GM19397 (cell line): ENCODE measurements around the gene EBF3.

Experiments
- ATAC-seq: cut with Tn5 transposase; IDR thresholded peaks from one replicate; pipeline ENCODE4 v1.9.1; 2021; ENCODE audit warnings: mild to moderate bottlenecking, moderate library complexity; ENCODE audit not compliant: unreplicated experiment

EBF3 gene

GRCh38 chr10:129914153-129914855, 49.8 kb downstream of the EBF3 start:
- ATAC-seq, result no peak

GRCh38 chr10:129912986-129913695, 50.9 kb downstream of the EBF3 start:
- ATAC-seq, result no peak

GRCh38 chr10:129912166-129912917, 51.7 kb downstream of the EBF3 start:
- ATAC-seq, result no peak

GRCh38 chr10:129911451-129912165, 52.5 kb downstream of the EBF3 start:
- ATAC-seq, result no peak

- no peak for ATAC-seq
Measured at GRCh38 chr10:129910861-129911260, 53.2 kb downstream of the EBF3 start.

- no peak for ATAC-seq
Measured at GRCh38 chr10:129909531-129910256, 54.4 kb downstream of the EBF3 start.

- no peak for ATAC-seq
Measured at GRCh38 chr10:129909080-129909479, 55.0 kb downstream of the EBF3 start.

GRCh38 chr10:129908406-129908805, 55.7 kb downstream of the EBF3 start:
- ATAC-seq, result no peak

DNA sequence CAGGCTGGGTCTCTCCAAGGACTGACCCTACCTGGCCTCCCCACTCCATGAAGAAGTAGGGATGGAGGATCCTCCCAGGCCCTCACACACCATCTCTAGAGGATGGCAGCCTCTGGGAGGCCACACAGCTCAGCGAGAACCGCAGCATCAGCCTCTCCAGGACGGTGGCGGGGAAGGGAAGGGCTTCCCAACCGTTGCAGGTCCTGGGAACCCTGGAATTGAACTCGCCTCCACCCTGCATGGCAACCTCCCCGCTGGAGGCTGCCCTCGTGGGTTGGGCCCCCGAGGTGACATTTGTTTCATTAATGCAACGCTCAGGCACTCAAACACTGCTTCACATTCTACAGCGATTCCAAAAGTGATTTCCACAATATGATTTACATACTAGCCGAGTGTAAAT, 58.5 kb downstream of the EBF3 start:
- ATAC-seq, result no peak

- no peak for ATAC-seq
Measured at GRCh38 chr10:129904323-129904722, 59.8 kb downstream of the EBF3 start.

DNA sequence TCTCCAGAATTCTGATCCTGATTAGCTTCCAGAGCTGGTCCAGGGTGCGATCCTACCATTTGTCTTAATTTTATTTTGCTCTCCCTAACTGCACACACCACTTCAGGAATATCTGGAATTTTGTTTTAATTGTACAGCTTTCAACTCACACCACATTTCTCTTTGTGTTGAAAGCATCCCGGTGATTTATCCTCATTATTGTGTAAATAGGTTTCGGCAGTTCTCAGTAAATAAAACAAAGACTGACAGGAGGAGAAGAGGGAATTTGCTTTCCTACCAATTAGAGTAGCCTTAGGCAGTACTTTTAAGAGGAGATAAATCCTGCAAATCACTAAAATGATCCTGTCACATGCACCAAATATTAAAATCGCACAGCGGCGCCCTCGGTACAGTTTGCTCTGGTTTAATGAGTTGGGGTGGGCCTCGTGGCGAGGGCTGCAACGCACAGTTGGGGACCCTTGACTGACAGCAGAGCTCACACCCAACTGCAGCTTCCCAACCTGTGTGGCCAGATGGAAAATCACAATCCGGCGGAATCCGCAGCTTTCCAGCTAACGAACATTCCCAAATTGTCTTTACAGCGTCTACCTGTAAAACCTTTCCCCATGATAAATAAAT, 62.6 kb downstream of the EBF3 start:
- no peak for ATAC-seq

DNA sequence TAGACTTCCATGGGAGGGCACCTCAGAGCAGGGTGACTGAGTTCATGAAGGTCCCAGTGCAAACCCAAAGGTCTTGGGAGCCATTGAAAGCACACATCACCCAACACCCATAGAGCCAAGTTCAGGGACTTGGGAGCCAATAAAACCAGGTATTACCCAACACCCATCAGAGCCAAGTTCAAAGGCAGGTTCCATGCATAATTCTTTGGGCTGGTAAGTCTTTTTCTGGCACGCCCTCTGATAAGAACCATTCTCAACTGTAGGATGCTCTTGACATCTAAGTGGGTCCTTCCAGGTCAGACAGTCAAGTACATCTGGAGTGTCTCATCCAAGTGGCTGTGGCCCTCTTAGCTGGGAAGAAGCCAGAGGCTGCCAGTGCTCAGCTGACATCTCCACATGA, 63.2 kb downstream of the EBF3 start:
- no peak for ATAC-seq

GRCh38 chr10:129899276-129900130, 64.6 kb downstream of the EBF3 start:
- no peak for ATAC-seq

- ATAC-seq, result no peak
Measured at GRCh38 chr10:129898706-129899268, 65.3 kb downstream of the EBF3 start.

DNA sequence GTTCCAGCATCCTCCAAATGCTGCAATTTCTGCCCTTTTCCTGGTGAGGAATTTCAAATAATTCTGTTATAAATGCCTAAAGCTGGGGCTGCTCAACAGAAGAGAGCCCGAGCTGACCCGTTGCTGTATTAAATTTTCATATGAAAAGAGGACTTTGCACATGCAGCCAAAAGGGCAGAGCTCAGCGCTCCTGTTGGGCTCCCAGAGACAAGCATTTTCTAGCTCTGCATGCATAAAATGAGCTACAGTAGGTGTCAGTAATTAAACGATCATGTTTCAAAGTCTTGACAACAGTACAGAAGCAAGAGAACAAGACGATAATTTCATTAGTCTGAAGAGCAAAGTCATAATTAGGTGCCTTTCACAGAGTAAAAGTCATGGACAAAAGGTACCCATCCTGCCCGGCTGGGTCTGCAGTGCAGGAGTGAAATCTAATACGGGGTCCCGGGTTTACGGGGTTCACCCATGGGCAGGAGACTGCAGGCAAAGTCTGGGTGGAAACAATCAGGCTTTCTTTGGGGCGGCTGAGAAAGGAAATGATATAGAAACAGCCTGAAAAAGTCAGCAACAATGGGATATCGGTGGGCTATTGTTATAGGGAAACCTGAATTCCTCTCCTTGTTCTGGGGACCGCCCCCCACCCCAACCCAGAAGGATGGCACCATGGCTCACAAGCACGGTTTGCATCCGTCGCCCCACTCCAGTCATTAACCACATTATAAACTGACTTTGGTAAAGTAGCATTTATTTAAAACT, 66.0 kb downstream of the EBF3 start:
- no peak for ATAC-seq

DNA sequence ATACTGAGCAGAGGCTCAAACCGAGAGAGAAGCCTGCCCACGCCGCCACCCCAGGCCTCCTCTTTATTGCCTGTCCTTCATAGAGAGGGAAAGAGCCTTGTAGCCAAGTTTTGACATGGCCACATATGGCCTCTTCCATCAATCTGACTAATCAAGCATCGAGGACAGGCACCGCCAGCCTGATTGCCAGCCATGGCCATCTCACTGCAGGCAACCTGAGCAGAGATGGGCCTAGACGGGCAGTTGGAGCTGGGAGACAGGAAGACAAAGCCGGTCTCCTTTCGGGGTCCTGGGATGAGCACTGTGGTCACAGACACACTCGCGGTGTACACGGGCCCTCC, 67.2 kb downstream of the EBF3 start:
- ATAC-seq, result no peak

- no peak for ATAC-seq
Measured at GRCh38 chr10:129896136-129896859, 67.8 kb downstream of the EBF3 start.

DNA sequence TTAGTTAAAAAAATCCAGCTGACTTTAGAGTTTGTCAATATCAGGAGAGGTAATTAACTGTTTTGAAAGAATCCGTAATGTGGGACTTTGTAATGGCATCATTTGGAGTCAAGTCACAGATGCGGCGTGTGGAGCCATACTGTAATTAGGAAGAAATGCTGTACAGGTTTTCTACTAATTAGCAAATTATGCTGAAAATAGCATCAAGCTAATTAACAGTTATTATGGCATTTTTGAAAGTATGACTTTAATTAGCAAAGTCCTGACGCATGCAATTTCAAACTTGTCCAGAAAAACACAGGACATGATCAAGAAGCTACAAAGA, 68.3 kb downstream of the EBF3 start:
- no peak for ATAC-seq
